HG02588 (cell line): ENCODE measurements around the gene ZNF609.
"Not testable (repeated sequence)": the region's sequence is repeated elsewhere in the genome, so short reads cannot be mapped to it uniquely, and the experiment has no call there.

Source experiments
- ATAC-seq: cut with Tn5 transposase; IDR thresholded peaks from one replicate; pipeline ENCODE4 v1.9.1; 2021; ENCODE audit warnings: mild to moderate bottlenecking, moderate library complexity; ENCODE audit not compliant: unreplicated experiment

ZNF609 gene

GRCh38 chr15:64643685-64644084 is 183.3 kb downstream of the ZNF609 start:
- ATAC-seq, result no peak

GRCh38 chr15:64644811-64645210 is 184.4 kb downstream of the ZNF609 start:
- not testable (repeated sequence) for ATAC-seq

GRCh38 chr15:64645995-64646394 is 185.6 kb downstream of the ZNF609 start:
- no peak for ATAC-seq

- no peak for ATAC-seq
Measured at GRCh38 chr15:64647367-64647766, 187.0 kb downstream of the ZNF609 start.

GRCh38 chr15:64650552-64650951 is 190.2 kb downstream of the ZNF609 start:
- ATAC-seq, result no peak

GRCh38 chr15:64651601-64652191 is 191.3 kb downstream of the ZNF609 start:
- ATAC-seq, result peak; percentile 76

GRCh38 chr15:64653757-64654156 is 193.4 kb downstream of the ZNF609 start:
- ATAC-seq, result no peak

GRCh38 chr15:64656508-64656907 is 196.1 kb downstream of the ZNF609 start:
- ATAC-seq, result no peak

- ATAC-seq, result peak; percentile 53
Measured at GRCh38 chr15:64665179-64665578, 204.8 kb downstream of the ZNF609 start.

- no peak for ATAC-seq
Measured at GRCh38 chr15:64667736-64668161, 207.4 kb downstream of the ZNF609 start.

- no peak for ATAC-seq
Measured at GRCh38 chr15:64673866-64674265, 213.5 kb downstream of the ZNF609 start.

GRCh38 chr15:64678126-64678819 is 217.9 kb downstream of the ZNF609 start:
- ATAC-seq, result no peak

- no peak for ATAC-seq
Measured at GRCh38 chr15:64680097-64680496, 219.7 kb downstream of the ZNF609 start.

- no peak for ATAC-seq
Measured at GRCh38 chr15:64681424-64682024, 221.1 kb downstream of the ZNF609 start.

GRCh38 chr15:64682255-64682654 is 221.9 kb downstream of the ZNF609 start:
- no peak for ATAC-seq

- no peak for ATAC-seq
Measured at GRCh38 chr15:64683378-64683777, 223.0 kb downstream of the ZNF609 start.

- no peak for ATAC-seq
Measured at GRCh38 chr15:64685230-64685888, 225.0 kb downstream of the ZNF609 start.

- ATAC-seq, result no peak
Measured at GRCh38 chr15:64686130-64686735, 225.9 kb downstream of the ZNF609 start.

- ATAC-seq, result no peak
Measured at GRCh38 chr15:64687172-64687571, 226.8 kb downstream of the ZNF609 start.

GRCh38 chr15:64687688-64688087 is 227.3 kb downstream of the ZNF609 start:
- ATAC-seq, result no peak

- no peak for ATAC-seq
Measured at GRCh38 chr15:64688770-64689169, 228.4 kb downstream of the ZNF609 start.
